H1 (cell line): ENCODE results near the gene PTPRG. TPM values are rescaled to one million over a fixed set of nuclear protein-coding genes. Genes with fewer than 3 reads are reported as not detected.

ENCODE experiments used
- CTCF ChIA-PET: fragments of 300-600 bp; sonication (Branson Sonifier 250); formaldehyde crosslinking; loops from one replicate; lab custom pipeline; 2021; ENCODE audit not compliant: partially characterized antibody; lab: Charles Lee
- POLR2A ChIA-PET: fragments of 300-600 bp; sonication (Branson Sonifier 250); formaldehyde crosslinking; loops from one replicate; lab custom pipeline; 2021; ENCODE audit warnings: inconsistent platforms; ENCODE audit not compliant: partially characterized antibody; lab: Charles Lee
- DNase-seq, 2 experiments: peaks; one replicate each; pipeline versions ENCODE4 v3.0.0 to v3.0.0-alpha.2; 2010 to 2022; ENCODE audit warnings: low spot score in 2 of 2, low read depth in 1 of 2, mixed read lengths in 1 of 2
- FAIRE-seq: peaks from 2 replicates; lab custom pipeline; 2011; peaks lifted over from hg19 to GRCh38; lab: Jason Lieb, UNC
- H2AFZ ChIP-seq: 2 replicates; pipeline ENCODE4 v1.8.1; 2012; ENCODE audit warnings: low read length, inconsistent platforms
- H2AK5ac ChIP-seq: 2 replicates; pipeline ENCODE4 v1.6.1; 2013; ENCODE audit warnings: low read depth, low read length
- H2BK120ac ChIP-seq: replicated peaks from 2 replicates; pipeline ENCODE3; 2013; ENCODE audit warnings: low read depth, low read length, inconsistent platforms
- H2BK12ac ChIP-seq: 2 replicates; pipeline ENCODE4 v1.6.1; 2013; ENCODE audit warnings: low read depth, low read length
- H2BK15ac ChIP-seq: 2 replicates; pipeline ENCODE4 v1.6.1; 2013; ENCODE audit warnings: low read length
- H2BK20ac ChIP-seq: 2 replicates; pipeline ENCODE4 v1.6.1; 2013; ENCODE audit warnings: low read length
- H2BK5ac ChIP-seq: 2 replicates; pipeline ENCODE4 v1.6.1; 2013; ENCODE audit warnings: low read depth, low read length
- H3K14ac ChIP-seq: 2 replicates; pipeline ENCODE4 v1.6.1; 2013; ENCODE audit warnings: inconsistent platforms; ENCODE audit not compliant: insufficient read length
- H3K18ac ChIP-seq: 2 replicates; pipeline ENCODE4 v1.6.1; 2013; ENCODE audit warnings: low read length; ENCODE audit errors: extremely low read depth
- H3K23ac ChIP-seq: 2 replicates; pipeline ENCODE4 v1.6.1; 2013; ENCODE audit warnings: inconsistent platforms; ENCODE audit not compliant: insufficient read length
- H3K23me2 ChIP-seq: 2 replicates; pipeline ENCODE4 v1.6.1; 2013; ENCODE audit warnings: low read depth, low read length
- H3K27ac ChIP-seq: 2 replicates; pipeline ENCODE4 v1.6.1; 2011; ENCODE audit warnings: low read depth, low read length, inconsistent platforms
- H3K27me3 ChIP-seq, 4 experiments: replicated peaks in 1 of 4; 1 replicate in 1 of 4; 2 replicates in 3 of 4; pipeline versions ENCODE4 v1.6.1 to v1.8.1; 2011 to 2013; ENCODE audit warnings: low read length in 3 of 4, mild to moderate bottlenecking in 3 of 4, inconsistent platforms in 2 of 4, mixed read lengths in 2 of 4, moderate library complexity in 1 of 4; ENCODE audit not compliant: control insufficient read depth in 3 of 4, insufficient read depth in 3 of 4; ENCODE audit errors: extremely low read depth in 1 of 4
- H3K36me3 ChIP-seq, 4 experiments: 2 replicates each; pipeline versions ENCODE4 v1.6.1 to v1.8.1; 2011 to 2013; ENCODE audit warnings: mild to moderate bottlenecking in 4 of 4, low read length in 3 of 4, moderate library complexity in 2 of 4, control low read depth in 1 of 4, inconsistent platforms in 1 of 4; ENCODE audit not compliant: insufficient read depth in 4 of 4, control insufficient read depth in 2 of 4
- H3K4ac ChIP-seq: replicated peaks from 2 replicates; pipeline ENCODE3; 2013; ENCODE audit warnings: low read length, low read depth, mixed read lengths, inconsistent platforms; ENCODE audit not compliant: insufficient read length
- H3K4me1 ChIP-seq, 4 experiments: replicated peaks in 1 of 4; 1 replicate in 1 of 4; 2 replicates in 3 of 4; pipeline versions ENCODE4 v1.6.1 to v1.8.1; 2011 to 2013; ENCODE audit warnings: low read length in 3 of 4, inconsistent platforms in 2 of 4, mixed read lengths in 1 of 4; ENCODE audit not compliant: insufficient read depth in 4 of 4, control insufficient read depth in 3 of 4
- H3K4me2 ChIP-seq, 2 experiments: 2 replicates each; pipeline versions ENCODE4 v1.6.1 to v1.8.1; 2011 to 2013; ENCODE audit warnings: low read depth in 2 of 2, low read length in 2 of 2, control low read depth in 1 of 2, inconsistent platforms in 1 of 2, mild to moderate bottlenecking in 1 of 2; ENCODE audit not compliant: insufficient read depth in 1 of 2
- H3K4me3 ChIP-seq, 4 experiments: fragments of 200-600, 300-600 bp in 1 of 4; sonication (generic), shearing (Covaris generic), sonication (Bioruptor Twin) in 1 of 4; 2 replicates each; pipeline versions ENCODE4 v1.5.1 to v1.8.1; 2011 to 2016; ENCODE audit warnings: low read length in 4 of 4, low read depth in 3 of 4, control low read depth in 2 of 4, inconsistent platforms in 2 of 4, mild to moderate bottlenecking in 2 of 4, mixed read lengths in 1 of 4, moderate library complexity in 1 of 4; ENCODE audit not compliant: insufficient read depth in 2 of 4; ENCODE audit errors: extremely low read depth in 1 of 4
- H3K56ac ChIP-seq: replicated peaks from 2 replicates; pipeline ENCODE3; 2013; ENCODE audit warnings: low read depth, mild to moderate bottlenecking, mixed read lengths, low read length, inconsistent platforms; ENCODE audit not compliant: insufficient read length
- H3K79me1 ChIP-seq: 2 replicates; pipeline ENCODE4 v1.6.1; 2013; ENCODE audit warnings: low read depth, low read length, control low read depth
- H3K79me2 ChIP-seq, 2 experiments: 2 replicates each; pipeline versions ENCODE4 v1.6.1 to v1.8.1; 2012 to 2013; ENCODE audit warnings: low read length in 2 of 2, mild to moderate bottlenecking in 2 of 2, inconsistent platforms in 1 of 2; ENCODE audit not compliant: insufficient read depth in 2 of 2, control insufficient read depth in 1 of 2
- H3K9ac ChIP-seq, 4 experiments: replicated peaks in 1 of 4; 1 replicate in 1 of 4; 2 replicates in 3 of 4; pipeline versions ENCODE4 v1.6.1 to v1.8.1; 2011 to 2013; ENCODE audit warnings: low read depth in 3 of 4, low read length in 3 of 4, control low read depth in 2 of 4, mild to moderate bottlenecking in 2 of 4, moderate library complexity in 2 of 4, inconsistent platforms in 1 of 4; ENCODE audit errors: extremely low read depth in 1 of 4
- H3K9me3 ChIP-seq, 2 experiments: 2 replicates each; pipeline versions ENCODE4 v1.6.1 to v1.8.1; 2012 to 2013; ENCODE audit warnings: mild to moderate bottlenecking in 2 of 2, moderate library complexity in 2 of 2, control low read depth in 1 of 2, inconsistent platforms in 1 of 2, low read depth in 1 of 2, low read length in 1 of 2, mixed read lengths in 1 of 2; ENCODE audit not compliant: insufficient read depth in 2 of 2
- H4K20me1 ChIP-seq, 2 experiments: replicated peaks in 1 of 2; 2 replicates each; pipeline versions ENCODE3 to v1.8.1; 2011 to 2013; ENCODE audit warnings: inconsistent platforms in 2 of 2, low read length in 2 of 2, mild to moderate bottlenecking in 1 of 2; ENCODE audit not compliant: insufficient read depth in 2 of 2, control insufficient read depth in 1 of 2
- H4K5ac ChIP-seq: 2 replicates; pipeline ENCODE4 v1.6.1; 2013; ENCODE audit warnings: low read length, low read depth, mixed read lengths, inconsistent platforms; ENCODE audit not compliant: insufficient read length
- H4K8ac ChIP-seq: 2 replicates; pipeline ENCODE4 v1.8.0; 2013; ENCODE audit warnings: mild to moderate bottlenecking, moderate library complexity, low read length, inconsistent platforms; ENCODE audit not compliant: insufficient read depth; ENCODE audit errors: extremely low read depth
- H4K91ac ChIP-seq: replicated peaks from 2 replicates; pipeline ENCODE3; 2013; ENCODE audit warnings: low read length, mixed read lengths, inconsistent platforms; ENCODE audit not compliant: insufficient read length
- ASH2L ChIP-seq: fragments of 200-600, 300-600 bp; sonication (generic); IDR thresholded peaks from one replicate; pipeline ENCODE4 v1.7.1; 2017; ENCODE audit warnings: low read length
- CHD2 ChIP-seq: IDR thresholded peaks from 2 replicates; pipeline ENCODE4 v1.6.1; 2012; ENCODE audit warnings: low read length, improper control_type of control experiment
- GTF2F1 ChIP-seq: IDR thresholded peaks from 2 replicates; pipeline ENCODE4 v1.6.1; 2012; ENCODE audit warnings: low read depth, low read length, improper control_type of control experiment, borderline replicate concordance
- HDAC6 ChIP-seq: IDR thresholded peaks from one replicate; pipeline ENCODE4 v1.7.1; 2012; ENCODE audit warnings: low read depth, mild to moderate bottlenecking, inconsistent platforms, low read length, moderate library complexity
- KDM1A ChIP-seq: fragments of 200-600, 300-600 bp; sonication (generic); IDR thresholded peaks from 2 replicates; pipeline ENCODE4 v1.7.1; 2016; ENCODE audit warnings: mild to moderate bottlenecking, low read length, borderline replicate concordance
- KDM5A ChIP-seq: fragments of 200-600 bp; IDR thresholded peaks from 2 replicates; pipeline ENCODE4 v1.7.1; 2012; ENCODE audit warnings: mild to moderate bottlenecking, low read length, inconsistent platforms, mixed read lengths
- RNF2 ChIP-seq: fragments of 200-900, 300-1000 bp; sonication (generic); IDR thresholded peaks from 2 replicates; pipeline ENCODE4 v1.7.1; 2016; ENCODE audit warnings: borderline replicate concordance, low read depth, mild to moderate bottlenecking, antibody characterized with exemption, low read length; ENCODE audit not compliant: poor library complexity, severe bottlenecking; ENCODE audit errors: missing control alignments
- SP1 ChIP-seq: IDR thresholded peaks from 2 replicates; pipeline ENCODE4 v1.6.1; 2011; ENCODE audit warnings: low read depth, low read length
- WGBS, 2 experiments: shearing (Covaris generic) in 1 of 2; methylation state at CpG; one replicate each; pipeline versions ENCODE4 v1.1.6 to v1.1.7; 2013 to 2015; ENCODE audit warnings: low lambda C conversion rate in 2 of 2, mixed read lengths in 2 of 2, inconsistent platforms in 1 of 2, low coverage in 1 of 2, missing lambda C conversion rate in 1 of 2; ENCODE audit not compliant: insufficient replicate concordance in 2 of 2, insufficient coverage in 1 of 2, insufficient read length in 1 of 2; ENCODE audit errors: extremely low coverage in 1 of 2, missing lambda C conversion rate in 1 of 2; 5-methylcytosine and 5-hydroxymethylcytosine counted together
- polyA plus RNA-seq, 7 experiments: library from polyadenylated mRNA; depleted of rRNA in 3 of 7; stranded (reverse) in 5 of 7; unstranded in 2 of 7; fragments of >200 nt in 5 of 7; fragments of 200-250 nt in 2 of 7; gene quantifications; 1 replicate in 5 of 7; 2 replicates in 1 of 7; 4 replicates in 1 of 7; pipeline versions ENCODE4 v1.2.1 to v1.2.3, GENCODE V29; 2011 to 2013; ENCODE audit warnings: missing spikeins in 2 of 7, mixed read lengths in 2 of 7
- total RNA-seq: library from RNA; stranded (reverse); fragmentation: NEBNext Ultra II Directional; extraction: Animal tissue kit (Norgen Biotek cat#: 25700); gene quantifications from 2 replicates; pipeline ENCODE4 v1.2.1, GENCODE V29; 2021
- TF ChIP-seq, protein P1 (sequence below), 3 experiments: IDR thresholded peaks; 1 replicate in 2 of 3; 2 replicates in 1 of 3; pipeline versions ENCODE4 v1.5.1 to v1.6.1; 2011; ENCODE audit warnings: low read length in 3 of 3, mild to moderate bottlenecking in 3 of 3, inconsistent platforms in 2 of 3, low read depth in 1 of 3, moderate library complexity in 1 of 3; ENCODE audit not compliant: insufficient read depth in 1 of 3; ENCODE audit errors: control extremely low read depth in 1 of 3

PTPRG gene
- total and polyA plus RNA-seq, 2 of the 8 experiments (the other 6 are each of a cell fraction or from before 2014, with no cell fraction given), result 23.3 to 96.2 TPM

DNA sequence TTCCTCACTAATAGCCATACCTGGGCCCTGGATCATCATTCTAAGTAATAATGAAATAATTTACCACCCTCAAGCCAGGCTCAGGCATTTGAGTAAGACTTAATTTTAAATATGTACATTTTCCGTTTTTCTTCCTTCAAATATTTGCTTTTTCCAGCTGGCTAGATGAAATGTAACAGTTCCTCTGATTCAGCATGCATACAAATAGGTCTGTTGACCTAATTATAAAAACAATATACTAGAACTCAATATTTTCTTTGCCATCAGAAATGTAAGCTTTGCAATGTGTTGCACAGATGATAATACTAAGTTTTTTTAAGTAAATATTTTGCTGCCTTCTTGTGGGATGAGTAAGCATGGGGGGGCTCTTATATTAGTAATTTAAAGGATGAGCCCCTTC, 720.4 kb downstream of the PTPRG start:
- no peak overlapping the region for H3K56ac ChIP-seq
- no peaks in the 10 kb centered on the region for H3K79me2 ChIP-seq
- H4K20me1 ChIP-seq, result no peaks in the 10 kb centered on the region
- no peaks in the 10 kb centered on the region for H3K4me1 ChIP-seq
- no peak overlapping the region for H2BK12ac ChIP-seq
- no peak overlapping the region for H2BK5ac ChIP-seq
- no peak overlapping the region for H2AK5ac ChIP-seq
- no peak overlapping the region for H2BK15ac ChIP-seq
- DNase-seq (no peak), FAIRE-seq (no peak)
- no peaks in the 10 kb centered on the region for H3K23me2 ChIP-seq
- no peaks in the 10 kb centered on the region for H3K27me3 ChIP-seq
- no peak overlapping the region for H4K91ac ChIP-seq
- H3K23ac ChIP-seq, result no peak overlapping the region
- H3K27ac ChIP-seq, result no peak overlapping the region
- H3K79me1 ChIP-seq, result no peaks in the 10 kb centered on the region
- H3K4ac ChIP-seq, result no peak overlapping the region
- no peak overlapping the region for H3K14ac ChIP-seq
- no peak overlapping the region for H4K8ac ChIP-seq
- no peak overlapping the region for H3K9ac ChIP-seq
- no peak overlapping the region for H3K4me3 ChIP-seq
- no peak overlapping the region for H2BK20ac ChIP-seq
- ChIA-PET CTCF (no interaction called here), POLR2A (no interaction called here)
- no peak overlapping the region for H4K5ac ChIP-seq
- H3K18ac ChIP-seq, result no peak overlapping the region
- no peak overlapping the region for H3K4me2 ChIP-seq
- peaks cover 0 to 31% (median 6%) of the 10 kb centered on the region in 4 experiments; a peak in 3 of 8 replicates for H3K36me3 ChIP-seq
- H2AFZ ChIP-seq, result no peak overlapping the region
- no peak overlapping the region for H2BK120ac ChIP-seq
- 89% methylated on average over 1 of the region's 1 CpG; no CpG with 5 or more reads in 1 of the 2 experiments for WGBS, 2 experiments
- H3K9me3 ChIP-seq, result no peaks in the 10 kb centered on the region
- TF ChIP-seq, protein P1, sequence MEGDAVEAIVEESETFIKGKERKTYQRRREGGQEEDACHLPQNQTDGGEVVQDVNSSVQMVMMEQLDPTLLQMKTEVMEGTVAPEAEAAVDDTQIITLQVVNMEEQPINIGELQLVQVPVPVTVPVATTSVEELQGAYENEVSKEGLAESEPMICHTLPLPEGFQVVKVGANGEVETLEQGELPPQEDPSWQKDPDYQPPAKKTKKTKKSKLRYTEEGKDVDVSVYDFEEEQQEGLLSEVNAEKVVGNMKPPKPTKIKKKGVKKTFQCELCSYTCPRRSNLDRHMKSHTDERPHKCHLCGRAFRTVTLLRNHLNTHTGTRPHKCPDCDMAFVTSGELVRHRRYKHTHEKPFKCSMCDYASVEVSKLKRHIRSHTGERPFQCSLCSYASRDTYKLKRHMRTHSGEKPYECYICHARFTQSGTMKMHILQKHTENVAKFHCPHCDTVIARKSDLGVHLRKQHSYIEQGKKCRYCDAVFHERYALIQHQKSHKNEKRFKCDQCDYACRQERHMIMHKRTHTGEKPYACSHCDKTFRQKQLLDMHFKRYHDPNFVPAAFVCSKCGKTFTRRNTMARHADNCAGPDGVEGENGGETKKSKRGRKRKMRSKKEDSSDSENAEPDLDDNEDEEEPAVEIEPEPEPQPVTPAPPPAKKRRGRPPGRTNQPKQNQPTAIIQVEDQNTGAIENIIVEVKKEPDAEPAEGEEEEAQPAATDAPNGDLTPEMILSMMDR (IDR thresholded peaks at IDR 0.05; ENCODE audit: control extremely low read depth in 1 of 3, insufficient read depth in 1 of 3, low read depth in 1 of 3, low read length in 3 of 3), result no peak
- TF ChIP-seq SP1, result no peak
- no peak for TF ChIP-seq CHD2
- no peak for TF ChIP-seq HDAC6
- TF ChIP-seq KDM5A, result no peak
- TF ChIP-seq GTF2F1, result no peak
- TF ChIP-seq ASH2L, result no peak
- no peak for TF ChIP-seq RNF2
- TF ChIP-seq KDM1A, result no peak
